HepG2 (cell line): Measurements from ENCODE around the gene SLC13A3. TPM values are rescaled to one million over a fixed set of nuclear protein-coding genes. Genes with fewer than 3 reads are reported as not detected.

Source experiments
- ETV5 ChIP-seq: IDR thresholded peaks from 2 replicates; pipeline ENCODE4 v1.6.1; 2018; ENCODE audit warnings: missing biosample characterization, missing genetic modification reagents, inconsistent platforms, borderline replicate concordance
- JUNB ChIP-seq: sonication (generic); formaldehyde crosslinking; IDR thresholded peaks from 2 replicates; pipeline ENCODE4 v1.8.0; 2022; ENCODE audit warnings: missing genetic modification reagents, mild to moderate bottlenecking, borderline replicate concordance
- ONECUT2 ChIP-seq: sonication (generic); formaldehyde crosslinking; IDR thresholded peaks from 2 replicates; pipeline ENCODE4 v1.4.0; 2020; ENCODE audit warnings: missing genetic modification reagents
- PHF8 ChIP-seq: sonication (generic); formaldehyde crosslinking; IDR thresholded peaks from 2 replicates; pipeline ENCODE4 v1.5.0; 2020; ENCODE audit warnings: missing genetic modification reagents
- PRDM4 ChIP-seq: sonication (generic); formaldehyde crosslinking; IDR thresholded peaks from 2 replicates; pipeline ENCODE4 v1.9.0; 2021; ENCODE audit warnings: missing genetic modification reagents, borderline replicate concordance
- RFXAP ChIP-seq: sonication (generic); formaldehyde crosslinking; IDR thresholded peaks from 2 replicates; pipeline ENCODE4 v1.4.0; 2020; ENCODE audit warnings: missing genetic modification reagents, borderline replicate concordance
- SP5 ChIP-seq: IDR thresholded peaks from 2 replicates; pipeline ENCODE4 v1.6.1; 2016; ENCODE audit warnings: low read depth, borderline replicate concordance
- ZNF468 ChIP-seq: sonication (generic); formaldehyde crosslinking; IDR thresholded peaks from 2 replicates; pipeline ENCODE4 v1.8.0; 2022; ENCODE audit warnings: mild to moderate bottlenecking, moderate library complexity, missing genetic modification reagents
- ZNF704 ChIP-seq: sonication (generic); formaldehyde crosslinking; IDR thresholded peaks from 2 replicates; pipeline ENCODE4 v1.8.1; 2023; ENCODE audit warnings: mild to moderate bottlenecking, inconsistent platforms, moderate library complexity, missing genetic modification reagents, borderline replicate concordance
- ZNF761 ChIP-seq: sonication (generic); formaldehyde crosslinking; conservative IDR thresholded peaks from 2 replicates; pipeline ENCODE4 v1.4.0; 2020; ENCODE audit warnings: mild to moderate bottlenecking, missing genetic modification reagents
- polyA plus RNA-seq, 8 experiments: library from polyadenylated mRNA; depleted of rRNA in 3 of 8; stranded (reverse) in 7 of 8; unstranded in 1 of 8; fragments of >200 nt; fragmentation: Illumina TruSeq in 4 of 8; extraction: Trizol in 4 of 8; gene quantifications; 2 replicates each; pipeline versions ENCODE4 v1.2.1 to v1.2.3, GENCODE V29; 2011 to 2016; ENCODE audit warnings: low read depth in 4 of 8, missing spikeins in 1 of 8, mixed read lengths in 1 of 8; ENCODE audit not compliant: insufficient read depth in 1 of 8
- total RNA-seq, 5 experiments: library from RNA; depleted of rRNA; stranded (reverse); fragments of >200 nt; fragmentation: Illumina TruSeq; extraction: Trizol; gene quantifications; 2 replicates each; pipeline ENCODE4 v1.2.3, GENCODE V29; 2016; ENCODE audit warnings: low read depth in 1 of 5
- TF ChIP-seq, protein P1 (sequence below): sonication (generic); formaldehyde crosslinking; conservative IDR thresholded peaks from 2 replicates; pipeline ENCODE4 v1.4.0; 2020; ENCODE audit warnings: missing genetic modification reagents
- TF ChIP-seq, protein P2 (sequence below): sonication (generic); formaldehyde crosslinking; IDR thresholded peaks from 2 replicates; pipeline ENCODE4 v1.8.0; 2022; ENCODE audit warnings: low read depth, missing genetic modification reagents

The SLC13A3 gene
- total and polyA plus RNA-seq, 2 of the 13 experiments (the other 11 are each of a cell fraction or from before 2014, with no cell fraction given), result 66.5 to 76.0 TPM

GRCh38 chr20:46607849-46608497 is 43.3 kb downstream of the SLC13A3 start (continued):
- TF ChIP-seq ZNF704 (0 out of 2 replicates have a peak, but pooled peaks have one; percentile 47), SP5 (CRISPR knock-in tag) (0 out of 2 replicates have a peak, but pooled peaks have one; percentile 11), PHF8 (CRISPR knock-in tag) (no peak), PRDM4 (CRISPR knock-in tag) (no peak), ONECUT2 (CRISPR knock-in tag) (no peak), ZNF468 (no peak), ETV5 (CRISPR knock-in tag) (no peak), ZNF761 (CRISPR knock-in tag) (0 out of 2 replicates have a peak, but pooled peaks have one; percentile 12), RFXAP (CRISPR knock-in tag) (no peak), JUNB (CRISPR knock-in tag) (no peak)
- TF ChIP-seq, protein P1, sequence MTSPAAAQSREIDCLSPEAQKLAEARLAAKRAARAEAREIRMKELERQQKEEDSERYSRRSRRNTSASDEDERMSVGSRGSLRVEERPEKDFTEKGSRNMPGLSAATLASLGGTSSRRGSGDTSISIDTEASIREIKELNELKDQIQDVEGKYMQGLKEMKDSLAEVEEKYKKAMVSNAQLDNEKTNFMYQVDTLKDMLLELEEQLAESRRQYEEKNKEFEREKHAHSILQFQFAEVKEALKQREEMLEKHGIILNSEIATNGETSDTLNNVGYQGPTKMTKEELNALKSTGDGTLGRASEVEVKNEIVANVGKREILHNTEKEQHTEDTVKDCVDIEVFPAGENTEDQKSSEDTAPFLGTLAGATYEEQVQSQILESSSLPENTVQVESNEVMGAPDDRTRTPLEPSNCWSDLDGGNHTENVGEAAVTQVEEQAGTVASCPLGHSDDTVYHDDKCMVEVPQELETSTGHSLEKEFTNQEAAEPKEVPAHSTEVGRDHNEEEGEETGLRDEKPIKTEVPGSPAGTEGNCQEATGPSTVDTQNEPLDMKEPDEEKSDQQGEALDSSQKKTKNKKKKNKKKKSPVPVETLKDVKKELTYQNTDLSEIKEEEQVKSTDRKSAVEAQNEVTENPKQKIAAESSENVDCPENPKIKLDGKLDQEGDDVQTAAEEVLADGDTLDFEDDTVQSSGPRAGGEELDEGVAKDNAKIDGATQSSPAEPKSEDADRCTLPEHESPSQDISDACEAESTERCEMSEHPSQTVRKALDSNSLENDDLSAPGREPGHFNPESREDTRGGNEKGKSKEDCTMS (CRISPR knock-in tag), result no peak
- TF ChIP-seq, protein P2, sequence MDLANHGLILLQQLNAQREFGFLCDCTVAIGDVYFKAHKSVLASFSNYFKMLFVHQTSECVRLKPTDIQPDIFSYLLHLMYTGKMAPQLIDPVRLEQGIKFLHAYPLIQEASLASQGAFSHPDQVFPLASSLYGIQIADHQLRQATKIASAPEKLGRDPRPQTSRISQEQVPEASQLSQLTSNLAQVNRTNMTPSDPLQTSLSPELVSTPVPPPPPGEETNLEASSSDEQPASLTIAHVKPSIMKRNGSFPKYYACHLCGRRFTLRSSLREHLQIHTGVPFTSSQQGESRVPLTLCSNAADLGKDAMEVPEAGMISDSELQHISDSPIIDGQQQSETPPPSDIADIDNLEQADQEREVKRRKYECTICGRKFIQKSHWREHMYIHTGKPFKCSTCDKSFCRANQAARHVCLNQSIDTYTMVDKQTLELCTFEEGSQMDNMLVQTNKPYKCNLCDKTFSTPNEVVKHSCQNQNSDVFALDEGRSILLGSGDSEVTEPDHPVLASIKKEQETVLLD (CRISPR knock-in tag), result no peak; the same call in 1 of the 2 replicates
